K562 (cell line): Measurements from ENCODE around the gene COL24A1. TPM values are rescaled to one million over a fixed set of nuclear protein-coding genes. Genes with fewer than 3 reads are reported as not detected.

ENCODE experiments used
- ATAC-seq: fragments of 200-7000 bp; cut with Tn5 transposase; 3 replicates; pipeline ENCODE4 v1.9.1; 2020; ENCODE audit warnings: moderate library complexity
- BruUV-seq: library from RNA; stranded (reverse); fragments of 400-500 nt; replicated peaks from 2 replicates; lab custom pipeline; 2021; lab: Mats Ljungman, UMichigan
- CTCF ChIA-PET: fragments of 300-600 bp; formaldehyde crosslinking; extraction: SDS; loops from one replicate; lab custom pipeline; 2021; ENCODE audit warnings: low intra/inter-chr PET ratio; lab: Yijun Ruan, JAX
- POLR2A ChIA-PET: fragments of 300-600, 350-650 bp; sonication (Branson Sonifier 250); formaldehyde crosslinking; extraction: SDS; loops from one replicate; lab custom pipeline; 2021; ENCODE audit warnings: antibody characterized with exemption, inconsistent platforms; lab: Yijun Ruan, JAX
- DNase-seq, 4 experiments: peaks; one replicate each; pipeline versions ENCODE4 v3.0.0 to v3.0.0-alpha.2; 2011 to 2018; ENCODE audit warnings: low spot score in 3 of 4, mixed read lengths in 3 of 4; ENCODE audit errors: extremely low read depth in 1 of 4
- FAIRE-seq: peaks from 2 replicates; lab custom pipeline; 2011; peaks lifted over from hg19 to GRCh38; lab: Jason Lieb, UNC
- H2AFZ ChIP-seq: 2 replicates; pipeline ENCODE4 v1.6.0; 2011; ENCODE audit warnings: low read depth, low read length, control low read depth, inconsistent platforms
- H3K27ac ChIP-seq: fragments of 200-600 bp; 3 replicates; pipeline ENCODE4 v1.8.0; 2011; ENCODE audit warnings: low read depth, mild to moderate bottlenecking, control low read depth, inconsistent platforms, low read length, moderate library complexity, mixed read lengths; ENCODE audit errors: extremely low read depth
- H3K27me3 ChIP-seq, 2 experiments: fragments of 300-600 bp in 1 of 2; 2 replicates in 1 of 2; 3 replicates in 1 of 2; pipeline versions ENCODE4 v1.6.0 to v1.8.0; 2011; ENCODE audit warnings: inconsistent platforms in 2 of 2, low read length in 2 of 2, mild to moderate bottlenecking in 1 of 2, mixed read lengths in 1 of 2, moderate library complexity in 1 of 2; ENCODE audit not compliant: control insufficient read depth in 2 of 2, insufficient read depth in 2 of 2
- H3K36me3 ChIP-seq: fragments of 300-600 bp; 3 replicates; pipeline ENCODE4 v1.8.0; 2011; ENCODE audit warnings: mild to moderate bottlenecking, low read length, inconsistent platforms; ENCODE audit not compliant: control insufficient read depth, insufficient read depth
- H3K4me1 ChIP-seq, 2 experiments: fragments of 200-600 bp in 1 of 2; replicated peaks in 1 of 2; 2 replicates in 1 of 2; 3 replicates in 1 of 2; pipeline versions ENCODE4 v1.5.1 to v1.8.0; 2011; ENCODE audit warnings: inconsistent platforms in 2 of 2, low read length in 2 of 2, mild to moderate bottlenecking in 1 of 2, mixed read lengths in 1 of 2, moderate library complexity in 1 of 2; ENCODE audit not compliant: control insufficient read depth in 2 of 2, insufficient read depth in 2 of 2
- H3K4me2 ChIP-seq: 2 replicates; pipeline ENCODE4 v1.6.1; 2011; ENCODE audit warnings: low read length, control low read depth, inconsistent platforms, mixed read lengths; ENCODE audit not compliant: insufficient read depth
- H3K4me3 ChIP-seq: fragments of 200-600 bp; sonication (generic), shearing (Covaris generic); 2 replicates; pipeline ENCODE4 v1.5.1; 2016; ENCODE audit warnings: control low read depth, inconsistent platforms
- H3K79me2 ChIP-seq: fragments of 200-600 bp; 3 replicates; pipeline ENCODE4 v1.8.0; 2011; ENCODE audit warnings: low read length, inconsistent platforms; ENCODE audit not compliant: control insufficient read depth, insufficient read depth
- H3K9ac ChIP-seq, 2 experiments: 2 replicates each; pipeline versions ENCODE4 v1.6.0 to v1.6.1; 2011; ENCODE audit warnings: low read depth in 2 of 2, low read length in 2 of 2, control low read depth in 1 of 2, inconsistent platforms in 1 of 2, mild to moderate bottlenecking in 1 of 2, mixed read lengths in 1 of 2; ENCODE audit not compliant: insufficient read depth in 1 of 2
- H3K9me1 ChIP-seq: one replicate; pipeline ENCODE4 v1.6.0; 2011; ENCODE audit warnings: inconsistent platforms, mild to moderate bottlenecking, low read length, moderate library complexity; ENCODE audit not compliant: control insufficient read depth, insufficient read depth
- H3K9me3 ChIP-seq: replicated peaks from 2 replicates; pipeline ENCODE4 v1.5.1; 2011; ENCODE audit warnings: low read depth, low read length, inconsistent platforms; ENCODE audit not compliant: control insufficient read depth, insufficient read depth
- H4K20me1 ChIP-seq: replicated peaks from 2 replicates; pipeline ENCODE4 v1.6.1; 2011; ENCODE audit warnings: low read length, inconsistent platforms, mixed read lengths; ENCODE audit not compliant: control insufficient read depth, insufficient read depth
- ATF4 ChIP-seq: fragments of 450-650 bp; formaldehyde crosslinking; IDR thresholded peaks from 2 replicates; pipeline ENCODE4 v1.4.0; 2022; ENCODE audit warnings: mild to moderate bottlenecking, moderate library complexity
- CHD4 ChIP-seq: fragments of 200-600 bp; sonication (generic); IDR thresholded peaks from 3 replicates; pipeline ENCODE4 v1.6.1; 2012; ENCODE audit warnings: low read depth, mild to moderate bottlenecking, mixed read lengths, low read length, inconsistent platforms; ENCODE audit not compliant: insufficient read depth, insufficient replicate concordance, poor library complexity, severe bottlenecking
- DNMT1 ChIP-seq: fragments of 450-650 bp; IDR thresholded peaks from 2 replicates; pipeline ENCODE4 v1.6.1; 2016; ENCODE audit warnings: antibody characterized with exemption, mild to moderate bottlenecking
- FOXA1 ChIP-seq: fragments of 450-650 bp; IDR thresholded peaks from 2 replicates; pipeline ENCODE4 v1.6.1; 2016; ENCODE audit warnings: mild to moderate bottlenecking, borderline replicate concordance
- GTF2F1 ChIP-seq: IDR thresholded peaks from 2 replicates; pipeline ENCODE4 v1.6.1; 2011; ENCODE audit warnings: low read depth, low read length, improper control_type of control experiment
- HNRNPH1 ChIP-seq: fragments of 200-400 bp; formaldehyde crosslinking; optimal IDR thresholded peaks from 2 replicates; pipeline ENCODE3; 2017; ENCODE audit warnings: low read depth, mild to moderate bottlenecking, low read length, moderate library complexity
- IRF1 ChIP-seq: sonication (generic); formaldehyde crosslinking; IDR thresholded peaks from 2 replicates; pipeline ENCODE4 v1.8.0; 2022; ENCODE audit warnings: missing genetic modification reagents, mild to moderate bottlenecking, borderline replicate concordance
- KLF6 ChIP-seq: fragments of 250-450 bp; sonication (Bioruptor Pico); IDR thresholded peaks from 2 replicates; pipeline ENCODE4 v1.4.0; 2020; ENCODE audit warnings: mild to moderate bottlenecking, moderate library complexity, borderline replicate concordance
- RFX1 ChIP-seq: fragments of 450-650 bp; IDR thresholded peaks from 2 replicates; pipeline ENCODE4 v1.6.1; 2016; ENCODE audit warnings: mild to moderate bottlenecking, moderate library complexity
- TGIF2 ChIP-seq: sonication (generic); formaldehyde crosslinking; IDR thresholded peaks from 2 replicates; pipeline ENCODE4 v1.8.1; 2022; ENCODE audit warnings: mild to moderate bottlenecking, missing genetic modification reagents, moderate library complexity
- ZBTB17 ChIP-seq: fragments of 450-650 bp; formaldehyde crosslinking; IDR thresholded peaks from 2 replicates; pipeline ENCODE4 v1.4.0; 2020; ENCODE audit warnings: mild to moderate bottlenecking
- ZNF146 ChIP-seq: IDR thresholded peaks from one replicate; pipeline ENCODE4 v1.6.1; 2018; ENCODE audit warnings: missing compliant biosample characterization; ENCODE audit not compliant: unreplicated experiment
- ZNF174 ChIP-seq: fragments of 250-450 bp; sonication (Bioruptor Pico); IDR thresholded peaks from 2 replicates; pipeline ENCODE4 v1.4.0; 2020; ENCODE audit warnings: mild to moderate bottlenecking
- ZNF444 ChIP-seq: fragments of 250-450 bp; sonication (Bioruptor Pico); IDR thresholded peaks from 2 replicates; pipeline ENCODE4 v1.4.0; 2020; ENCODE audit warnings: mild to moderate bottlenecking, moderate library complexity
- ZSCAN29 ChIP-seq: fragments of 450-650 bp; IDR thresholded peaks from 2 replicates; pipeline ENCODE4 v1.6.1; 2017
- WGBS: fragments of 100-300 bp; shearing (Covaris generic); methylation state at CpG from one replicate; pipeline ENCODE4 v1.1.6; 2016; ENCODE audit warnings: low coverage, mixed read lengths; ENCODE audit not compliant: insufficient coverage; ENCODE audit errors: missing lambda C conversion rate; 5-methylcytosine and 5-hydroxymethylcytosine counted together
- in situ Hi-C: fragments of 300-500 bp; cut with MboI; formaldehyde crosslinking; loops from 4 replicates; pipeline ENCODE4 v1.15.0; 2018; ENCODE audit warnings: inconsistent platforms, mixed read lengths
- intact Hi-C: fragments of 100-400 bp; cut with micrococcal nuclease; formaldehyde crosslinking; loops from 2 replicates; pipeline ENCODE4 v1.14.2; 2022
- polyA plus RNA-seq, 8 experiments: library from polyadenylated mRNA; depleted of rRNA in 4 of 8; stranded (reverse) in 5 of 8; unstranded in 3 of 8; fragments of >200 nt; fragmentation: Nextera tagmentation in 2 of 8; fragmentation: Illumina TruSeq in 1 of 8; extraction: Ambion mirVana in 2 of 8; extraction: Trizol in 1 of 8; gene quantifications; 2 replicates each; pipeline versions ENCODE4 v1.2.1 to v1.2.3, GENCODE V29; 2011 to 2014; ENCODE audit warnings: inconsistent platforms in 1 of 8, missing spikeins in 1 of 8
- total RNA-seq, 7 experiments: library from RNA; depleted of rRNA in 6 of 7; stranded (reverse); fragments of >200 nt in 6 of 7; fragmentation: Illumina TruSeq in 2 of 7; extraction: Trizol in 2 of 7; gene quantifications; 2 replicates each; pipeline versions ENCODE4 v1.2.1 to v1.2.3, GENCODE V29; 2011 to 2021; ENCODE audit warnings: low replicate concordance in 1 of 7

COL24A1 gene
- total and polyA plus RNA-seq, 9 of the 15 experiments (the other 6 are each of a cell fraction or from before 2014, with no cell fraction given), result 0.01 to 0.06 (median 0.03) TPM; not detected in 2

- no peak overlapping the region for H3K4me2 ChIP-seq
- no peak for TF ChIP-seq ZBTB17 (CRISPR knock-in tag)
- no peak for TF ChIP-seq RFX1
- TF ChIP-seq ZNF146 (CRISPR knock-in tag), result no peak
- no peak for TF ChIP-seq ZNF174 (CRISPR knock-in tag)
- no peak for TF ChIP-seq IRF1
- no peak for TF ChIP-seq ZSCAN29
- no peak for TF ChIP-seq HNRNPH1
- no peak for TF ChIP-seq DNMT1
- no peak for TF ChIP-seq FOXA1
- TF ChIP-seq ATF4 (CRISPR knock-in tag), result no peak
- TF ChIP-seq TGIF2 (CRISPR knock-in tag), result no peak
- no peak for TF ChIP-seq CHD4
- no peak for TF ChIP-seq KLF6 (CRISPR knock-in tag)
- no peak for TF ChIP-seq ZNF444
- no peak for TF ChIP-seq GTF2F1
- 0% methylated on average over 3 of the region's 3 CpGs for WGBS
- ChIA-PET POLR2A (no interaction called here), CTCF (no interaction called here)
- BruUV-seq, result no TSS peak
- no peak overlapping the region for H3K9ac ChIP-seq
- H3K4me1 ChIP-seq, result no peaks in the 10 kb centered on the region
- intact Hi-C loops, result no loop called here
- H4K20me1 ChIP-seq, result no peaks in the 10 kb centered on the region
- DNase-seq, result no peak
- no peak for FAIRE-seq
- H3K9me1 ChIP-seq, result no peaks in the 10 kb centered on the region
- H3K4me3 ChIP-seq, result no peak overlapping the region
- H3K27me3 ChIP-seq, result no peaks in the 10 kb centered on the region
- no peak overlapping the region for H2AFZ ChIP-seq
- no peak for ATAC-seq
- no peak overlapping the region for H3K27ac ChIP-seq
- H3K79me2 ChIP-seq, result no peaks in the 10 kb centered on the region
- in situ Hi-C loops, result no loop called here
- no peaks in the 10 kb centered on the region for H3K36me3 ChIP-seq
- H3K9me3 ChIP-seq, result no peaks in the 10 kb centered on the region; the same call in 1 of the 2 replicates
Measured at GRCh38 chr1:85911742-85912141, 244.8 kb downstream of the COL24A1 start.
